Measurements from ENCODE around the gene B4GALT2. TPM values are rescaled to one million over a fixed set of nuclear protein-coding genes. Genes with fewer than 3 reads are reported as not detected.

B4GALT2 gene
- total and polyA plus RNA-seq, 2 of the 8 experiments (the other 6 are each of a cell fraction or from before 2014, with no cell fraction given), result 56.5 to 121 TPM

- H3K18ac ChIP-seq (ENCODE audit: extremely low read depth, low read length), result peak overlapping the region; percentile 34; the same call in 1 of the 2 replicates
- peak overlapping the region; percentile 2 to 72 (median 46); a peak in 6 of 7 replicates for H3K9ac ChIP-seq (replicated peaks in 1 of 4; ENCODE audit: extremely low read depth in 1 of 4, low read depth in 3 of 4, low read length in 3 of 4)
- H3K27ac ChIP-seq (ENCODE audit: low read depth, low read length), result no peak overlapping the region
- peaks cover 19% of the 10 kb centered on the region for H3K23me2 ChIP-seq (ENCODE audit: low read depth, low read length)
- H2AFZ ChIP-seq (ENCODE audit: low read length), result no peak overlapping the region
- no peak overlapping the region for H3K14ac ChIP-seq (ENCODE audit: insufficient read length)
- H2BK12ac ChIP-seq (ENCODE audit: low read depth, low read length), result peak overlapping the region; percentile 46; the same call in 1 of the 2 replicates
- DNase-seq (ENCODE audit: low read depth in 1 of 2, low spot score in 2 of 2) (no peak), FAIRE-seq (no peak)
- peaks cover 0 to 21% of the 10 kb centered on the region in 2 experiments; a peak in 2 of 4 replicates for H3K79me2 ChIP-seq (ENCODE audit: control insufficient read depth in 1 of 2, insufficient read depth in 2 of 2, low read length in 2 of 2)
- peak; percentile 20; the same call in 1 of the 2 replicates for TF ChIP-seq CEBPB (IDR thresholded peaks at IDR 0.05; ENCODE audit: low read depth, low read length)
- no peak for TF ChIP-seq POLR2A (IDR thresholded peaks at IDR 0.05; ENCODE audit: control extremely low read depth in 1 of 2, low read depth in 2 of 2, low read length in 2 of 2)
- H3K4me3 ChIP-seq (ENCODE audit: extremely low read depth in 1 of 4, insufficient read depth in 2 of 4, low read depth in 3 of 4, low read length in 4 of 4), result peak overlapping the region; percentile 42 to 74 (median 64); a peak in 7 of 8 replicates
- H3K23ac ChIP-seq (ENCODE audit: insufficient read length), result no peak overlapping the region
- POLR2A ChIA-PET (ENCODE audit: partially characterized antibody), result interaction anchor here (0.6 to 1.9 kb wide), 9 partner anchors 9 to 217 kb away, joined by 3 to 10 read pairs (median 4); partner anchors contain the start of genes CCDC24 and DPH2
- peaks cover 4 to 17% (median 14%) of the 10 kb centered on the region in 4 experiments for H3K4me1 ChIP-seq (replicated peaks in 1 of 4; ENCODE audit: control insufficient read depth in 3 of 4, insufficient read depth in 4 of 4, low read length in 3 of 4)
- peak overlapping the region; percentile 61 to 85 for H3K4me2 ChIP-seq (ENCODE audit: insufficient read depth in 1 of 2, low read depth in 2 of 2, low read length in 2 of 2)
- H3K79me1 ChIP-seq (ENCODE audit: low read depth, low read length), result peaks cover 28% of the 10 kb centered on the region
- H4K91ac ChIP-seq (replicated peaks; ENCODE audit: insufficient read length, low read length), result peak overlapping the region; percentile 63
- peak overlapping the region; percentile 47 for H3K56ac ChIP-seq (replicated peaks; ENCODE audit: insufficient read length, low read depth, low read length)
- H3K9me3 ChIP-seq (ENCODE audit: insufficient read depth in 2 of 2, low read depth in 1 of 2, low read length in 1 of 2), result no peaks in the 10 kb centered on the region
- no peaks in the 10 kb centered on the region for H3K27me3 ChIP-seq (replicated peaks in 1 of 4; ENCODE audit: control insufficient read depth in 3 of 4, extremely low read depth in 1 of 4, insufficient read depth in 3 of 4, low read length in 3 of 4)
- no peak overlapping the region for H2BK120ac ChIP-seq (replicated peaks; ENCODE audit: low read depth, low read length)
- 78% methylated on average over 13 of the region's 13 CpGs; no CpG with 5 or more reads in 1 of the 2 experiments for WGBS, 2 experiments (ENCODE audit: extremely low coverage in 1 of 2, insufficient coverage in 1 of 2, insufficient read length in 1 of 2, insufficient replicate concordance in 2 of 2, low coverage in 1 of 2, low lambda C conversion rate in 2 of 2, missing lambda C conversion rate in 1 of 2)
- H2BK5ac ChIP-seq (ENCODE audit: low read depth, low read length), result peak overlapping the region; percentile 62; the same call in 1 of the 2 replicates
- peak overlapping the region; percentile 84; the same call in 1 of the 2 replicates for H2AK5ac ChIP-seq (ENCODE audit: low read depth, low read length)
- peak overlapping the region; percentile 77 for H2BK15ac ChIP-seq (ENCODE audit: low read length)
- H2BK20ac ChIP-seq (ENCODE audit: low read length), result no peak overlapping the region
- no peak overlapping the region for H4K5ac ChIP-seq (ENCODE audit: insufficient read length, low read depth, low read length)
- peaks cover 2 to 36% of the 10 kb centered on the region in 2 experiments for H4K20me1 ChIP-seq (replicated peaks in 1 of 2; ENCODE audit: control insufficient read depth in 1 of 2, insufficient read depth in 2 of 2, low read length in 2 of 2)
- H4K8ac ChIP-seq (ENCODE audit: extremely low read depth, insufficient read depth, low read length), result no peak overlapping the region; the same call in 1 of the 2 replicates
- CTCF ChIA-PET (ENCODE audit: partially characterized antibody), result interaction anchor here (0.8 to 1.1 kb wide), 5 partner anchors 8 to 217 kb away, joined by 3 to 5 read pairs (median 3); no protein-coding TSS in a partner anchor
- H3K4ac ChIP-seq (replicated peaks; ENCODE audit: insufficient read length, low read depth, low read length), result no peak overlapping the region
- peaks cover 2 to 31% (median 15%) of the 10 kb centered on the region in 4 experiments; a peak in 5 of 8 replicates for H3K36me3 ChIP-seq (ENCODE audit: control insufficient read depth in 2 of 4, insufficient read depth in 4 of 4, low read length in 3 of 4)
These were observed 1.5 kb downstream of the B4GALT2 start for GRCh38 chr1:43980255-43981134.

Data from H1 (cell line).